NCI-H2107 (cell line): Measurements from ENCODE around the gene KCNMA1.

Experiments
- DNase-seq: peaks from one replicate; lab custom pipeline; 2025; lab: John Stamatoyannopoulos, UW

KCNMA1 gene

GRCh38 chr10:77012812-77013500 lies 624.7 kb downstream of the KCNMA1 start:
- DNase-seq = no peak

DNA sequence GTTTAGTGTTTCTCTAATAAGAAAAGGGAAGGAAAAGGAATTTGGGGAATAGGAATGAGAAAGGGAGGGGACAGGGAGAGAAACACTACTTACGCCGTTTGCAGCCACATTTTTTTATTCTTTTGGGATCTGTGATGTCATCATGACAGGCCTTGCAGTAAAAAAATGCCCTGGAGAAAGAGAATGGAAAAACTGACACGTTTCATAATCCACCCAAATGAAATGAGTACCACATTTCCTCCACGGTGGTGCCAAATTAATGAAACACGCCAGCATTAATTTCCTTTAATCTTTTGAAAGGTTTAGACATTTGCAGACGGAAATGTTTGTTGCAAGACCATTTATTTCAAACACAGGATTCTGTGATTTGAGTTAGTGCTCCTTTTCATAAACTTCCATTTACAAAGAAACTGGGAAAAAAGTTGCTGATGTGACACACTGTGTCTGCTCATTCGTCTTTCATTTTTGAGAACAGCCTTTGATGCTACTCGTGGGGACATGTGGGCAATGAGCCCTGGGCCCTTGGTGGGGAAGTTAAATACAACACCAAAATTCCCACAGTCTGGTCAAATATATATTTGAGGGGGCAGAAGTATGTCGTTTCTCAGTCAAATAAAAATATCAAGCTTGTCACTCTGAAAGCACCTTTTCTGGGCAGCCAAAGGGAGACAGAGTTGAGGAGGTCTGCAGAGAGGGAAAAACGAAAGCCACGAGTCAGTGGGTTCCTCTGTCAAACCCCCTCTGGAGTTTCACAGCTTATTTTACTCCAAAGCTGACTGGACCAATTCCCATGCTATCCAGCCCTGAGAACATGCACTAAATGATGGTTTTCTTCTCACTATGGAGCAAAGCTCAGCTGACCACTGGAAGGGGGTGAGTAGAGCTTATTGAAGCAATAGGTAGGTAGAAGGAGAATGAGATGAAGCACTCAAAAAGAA lies 625.5 kb downstream of the KCNMA1 start:
- no peak for DNase-seq

GRCh38 chr10:77010430-77010829 lies 627.2 kb downstream of the KCNMA1 start:
- DNase-seq = no peak

DNA sequence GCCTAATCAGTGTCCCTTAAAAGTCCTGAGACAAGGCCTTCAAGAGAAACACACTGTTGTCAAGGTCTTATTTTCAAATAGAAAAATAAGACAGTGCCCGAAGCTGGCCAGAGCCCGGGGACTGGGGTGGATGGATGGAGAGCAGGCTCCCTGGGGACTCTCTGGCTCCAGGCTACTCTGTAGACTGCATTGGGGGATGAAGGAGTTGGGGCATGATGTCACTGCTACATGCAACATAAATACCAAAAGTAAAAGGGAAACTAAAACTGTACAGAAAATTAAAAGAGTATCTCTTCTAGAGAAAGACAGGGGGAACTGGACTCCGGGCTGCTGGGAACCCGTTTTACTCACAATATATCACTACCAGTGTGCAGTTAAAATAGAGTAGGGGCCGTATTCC lies 629.8 kb downstream of the KCNMA1 start:
- DNase-seq = no peak

GRCh38 chr10:77006836-77007511 lies 630.6 kb downstream of the KCNMA1 start:
- DNase-seq = no peak

- no peak for DNase-seq
Measured at GRCh38 chr10:77005871-77006270, 631.7 kb downstream of the KCNMA1 start.

DNA sequence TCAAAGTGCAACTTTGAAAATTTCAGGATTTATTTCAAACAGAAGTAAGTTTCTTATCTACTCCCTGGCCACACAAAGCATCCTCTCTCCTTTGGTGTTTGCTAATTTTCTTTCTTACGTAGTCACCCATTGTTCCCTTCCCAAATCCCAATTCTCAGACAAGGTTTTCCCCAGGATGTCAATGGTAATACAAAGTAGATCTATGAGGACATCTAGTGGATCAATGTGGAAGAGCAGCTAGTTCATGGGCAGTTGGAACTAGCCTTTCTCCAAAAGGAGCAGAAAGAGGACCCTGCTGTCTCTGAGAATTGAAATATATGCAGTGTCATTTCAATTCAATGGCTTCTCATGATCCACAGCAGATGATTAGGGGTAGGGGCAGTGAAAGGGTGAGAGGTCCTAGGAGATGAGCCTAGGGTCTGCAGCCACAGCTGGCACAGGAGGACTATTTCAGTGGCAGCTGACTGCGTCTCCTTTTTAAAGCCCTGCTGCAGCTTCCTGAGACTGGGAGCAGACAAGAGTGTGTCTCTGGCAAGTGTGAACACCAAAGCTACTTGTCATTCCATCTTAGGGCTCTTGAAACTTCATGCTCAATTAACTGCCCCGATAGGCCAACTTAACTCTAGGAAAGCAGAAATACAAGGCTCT lies 632.6 kb downstream of the KCNMA1 start:
- peak; percentile 35 for DNase-seq

DNA sequence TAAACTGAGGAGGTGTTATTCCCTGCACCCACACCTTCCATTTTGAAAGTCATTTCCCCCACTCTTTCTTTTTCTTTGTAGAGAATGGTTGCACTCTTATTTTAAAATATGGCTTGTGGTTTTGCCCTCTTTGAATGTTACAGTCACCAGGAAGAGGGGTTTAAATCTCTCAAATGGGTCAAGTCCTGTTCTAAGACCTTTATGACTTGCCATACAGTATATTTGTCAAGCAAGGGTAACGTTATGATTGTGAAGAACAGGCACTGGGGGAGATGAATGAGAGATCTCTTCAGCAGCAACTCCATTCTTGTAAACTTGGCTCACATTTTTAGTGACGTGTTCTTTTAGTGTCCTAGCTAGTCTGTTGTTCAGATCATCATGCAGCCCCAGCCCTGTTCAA lies 634.7 kb downstream of the KCNMA1 start:
- no peak for DNase-seq

GRCh38 chr10:77001206-77001605 lies 636.4 kb downstream of the KCNMA1 start:
- no peak for DNase-seq

DNA sequence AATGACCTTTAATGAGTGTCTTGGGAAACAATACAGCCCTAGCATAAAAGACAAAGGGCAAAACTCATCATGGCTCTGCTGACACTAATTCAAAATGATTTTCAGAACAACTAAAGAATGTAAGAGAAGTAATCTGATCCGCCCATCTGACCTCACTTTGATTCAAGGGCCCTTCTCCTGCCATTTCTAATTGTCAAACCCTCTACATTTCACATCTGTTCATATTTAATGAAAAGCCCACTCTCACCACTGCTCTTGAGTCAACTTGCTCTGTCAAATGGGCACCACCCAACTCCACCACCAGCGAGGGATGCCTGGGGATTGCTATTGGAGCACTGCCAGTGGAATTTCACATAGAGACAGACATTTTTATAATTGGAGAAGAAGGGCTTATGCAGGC lies 639.2 kb downstream of the KCNMA1 start:
- peak; percentile 13 for DNase-seq

DNA sequence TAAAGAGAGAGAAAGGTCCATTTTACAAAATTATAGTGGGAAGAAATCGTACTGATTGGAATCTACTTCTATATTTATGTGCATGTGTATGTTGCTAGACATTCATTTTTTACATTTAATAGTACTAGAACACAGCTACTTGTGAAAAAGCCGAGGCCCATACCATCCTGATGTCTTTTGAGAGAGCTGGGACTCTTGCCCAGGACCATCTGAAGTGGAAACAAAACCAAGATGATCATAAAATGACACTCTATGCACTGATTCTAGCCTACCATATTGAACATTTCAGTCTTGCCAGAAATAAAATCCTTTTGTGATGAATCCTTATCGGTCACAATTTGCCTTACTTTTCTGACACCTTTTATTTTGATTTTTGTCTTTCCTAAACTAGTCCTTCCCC lies 640.0 kb downstream of the KCNMA1 start:
- no peak for DNase-seq

DNA sequence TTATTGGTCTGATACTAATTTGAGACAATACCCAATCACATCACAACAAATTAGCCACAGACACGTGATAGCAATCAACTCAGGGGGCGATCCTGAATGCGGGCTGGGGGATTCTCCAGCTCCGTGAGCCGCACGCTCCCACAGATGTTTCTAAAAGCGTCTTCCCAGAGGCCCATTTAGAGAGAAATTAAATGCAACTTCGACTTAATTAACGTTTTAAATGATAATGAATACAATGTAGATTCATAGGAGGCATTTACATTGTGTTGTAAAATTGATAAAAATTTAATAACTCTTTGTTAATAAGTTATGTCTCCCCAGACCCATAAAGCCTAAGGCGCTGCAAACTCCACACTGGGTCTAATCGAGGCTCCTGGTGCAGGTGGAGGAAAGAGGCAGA lies 642.6 kb downstream of the KCNMA1 start:
- no peak for DNase-seq

DNA sequence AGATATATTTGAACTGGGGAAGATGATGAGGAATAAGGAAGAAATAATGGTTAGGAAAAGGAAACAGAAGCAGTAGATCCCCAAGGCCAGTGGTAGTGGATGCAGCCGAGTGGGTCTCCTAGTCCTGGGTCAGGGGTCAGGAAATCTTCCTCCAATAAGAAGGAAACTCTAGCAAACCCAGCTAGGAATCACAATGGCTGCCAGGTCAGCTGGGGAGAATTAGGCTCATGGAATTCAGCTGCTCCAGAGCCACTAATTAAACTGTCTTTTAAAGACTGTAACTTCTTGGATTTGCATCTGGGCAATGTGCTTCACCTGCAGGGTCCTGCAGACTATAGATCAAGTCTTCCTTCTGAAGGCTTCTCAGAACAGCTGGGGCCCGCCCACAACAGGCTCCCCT lies 644.4 kb downstream of the KCNMA1 start:
- no peak for DNase-seq

DNA sequence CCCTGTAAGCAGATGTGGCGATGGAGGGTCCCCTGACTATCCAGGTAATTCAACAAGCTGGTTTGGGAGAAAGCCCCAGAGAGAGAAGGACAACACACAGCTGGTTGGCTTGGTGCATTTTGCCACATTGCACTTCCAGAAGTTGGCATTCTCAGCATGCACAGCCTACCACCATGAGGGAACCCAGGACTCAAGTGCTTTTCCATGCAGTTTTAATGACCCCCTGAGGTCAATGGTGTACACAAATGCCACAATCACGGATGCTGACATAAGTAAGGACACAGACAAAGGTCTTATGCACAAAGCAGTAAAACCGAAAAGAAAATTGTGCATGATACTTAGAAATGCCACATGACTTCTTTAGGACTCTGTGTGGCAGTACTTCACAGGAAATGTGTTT lies 645.1 kb downstream of the KCNMA1 start:
- no peak for DNase-seq

GRCh38 chr10:76991621-76992020 lies 646.0 kb downstream of the KCNMA1 start:
- no peak for DNase-seq

- DNase-seq = no peak
Measured at GRCh38 chr10:76990561-76990960, 647.0 kb downstream of the KCNMA1 start.

- peak; percentile 42 for DNase-seq
Measured at GRCh38 chr10:76984559-76985443, 652.8 kb downstream of the KCNMA1 start.

DNA sequence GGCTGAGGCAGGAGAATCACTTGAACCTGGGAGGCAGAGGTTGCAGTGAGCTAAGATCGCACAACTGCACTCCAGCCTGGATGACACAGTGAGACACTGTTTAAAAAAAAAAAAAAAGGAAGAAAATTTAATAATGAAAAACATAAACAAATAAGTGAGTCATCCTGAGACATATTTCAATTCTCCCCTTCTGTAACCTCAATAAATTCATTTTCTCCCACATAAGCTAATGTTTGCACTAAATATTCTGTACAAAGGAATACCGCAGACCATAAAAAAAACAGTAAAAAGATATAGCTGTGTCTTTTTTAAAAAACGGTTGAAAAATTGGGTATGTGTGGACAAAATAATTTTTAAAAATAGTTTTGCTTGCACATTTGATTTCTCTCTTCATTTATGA lies 654.0 kb downstream of the KCNMA1 start:
- no peak for DNase-seq

DNA sequence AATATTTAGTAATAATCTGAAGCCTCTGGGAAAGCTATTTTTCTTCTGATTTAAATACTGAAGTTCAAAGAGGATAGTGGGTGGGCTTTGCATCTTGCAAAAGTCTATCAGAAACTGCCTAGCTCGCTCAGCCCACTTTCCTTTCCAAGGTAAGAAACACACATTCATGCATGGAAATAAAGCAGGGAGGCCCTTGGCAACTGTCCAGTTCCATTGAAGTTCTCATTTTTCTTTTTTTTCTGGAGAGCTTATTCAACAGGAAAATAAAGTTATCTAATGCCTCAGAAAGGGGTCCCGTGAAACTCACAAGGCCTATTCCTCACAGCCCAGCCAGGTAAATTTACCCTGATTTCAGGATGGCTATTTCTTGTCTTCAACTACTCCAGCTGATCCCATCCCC lies 654.9 kb downstream of the KCNMA1 start:
- no peak for DNase-seq

DNA sequence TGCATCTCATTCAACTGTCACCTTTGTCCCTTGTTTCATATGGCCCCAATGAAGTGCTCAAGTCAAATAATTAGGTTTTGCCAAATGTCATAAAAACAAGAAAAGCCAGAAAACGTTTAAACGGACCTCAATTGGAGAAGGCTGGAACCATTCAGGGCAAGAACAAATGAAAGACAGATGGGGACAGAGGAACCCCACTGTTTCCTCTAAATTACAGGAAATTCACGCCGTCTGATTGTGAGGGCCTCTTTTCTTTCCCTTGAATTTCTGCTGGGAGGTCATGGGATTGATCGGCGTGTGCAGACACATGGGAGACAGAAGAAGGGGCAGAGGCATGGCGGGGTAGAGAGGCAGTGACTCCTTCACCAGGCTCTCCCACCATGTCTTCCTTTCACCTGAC lies 656.4 kb downstream of the KCNMA1 start:
- no peak for DNase-seq

DNA sequence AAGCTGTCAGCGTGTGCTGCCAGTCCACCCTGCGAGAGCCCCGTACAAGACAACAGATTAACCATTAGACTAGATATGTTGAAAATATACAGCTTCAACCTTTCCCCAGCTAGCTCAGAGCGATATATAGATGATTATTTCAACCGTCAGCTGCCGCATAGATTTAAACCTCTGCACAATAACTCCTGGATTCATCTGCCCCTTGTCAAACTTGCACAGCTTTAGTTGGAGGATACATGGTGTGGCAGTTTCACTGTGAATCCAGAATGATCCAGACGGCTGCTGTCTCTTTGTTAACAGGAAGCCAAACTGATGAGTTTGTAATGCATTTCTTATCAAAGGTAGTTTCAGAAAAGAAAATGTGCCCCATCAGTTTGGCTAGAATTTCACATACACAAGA lies 659.7 kb downstream of the KCNMA1 start:
- DNase-seq = no peak
